Medulla oblongata (tissue), 1 donor: ENCODE results near the gene ZNF597.
"Not testable (repeated sequence)": the region's sequence is repeated elsewhere in the genome, so short reads cannot be mapped to it uniquely, and the experiment has no call there.

ENCODE experiments used
- DNase-seq: peaks from one replicate; pipeline ENCODE4 v3.0.0-alpha.2; 2015; ENCODE audit errors: extremely low spot score

Gene ZNF597

GRCh38 chr16:3475604-3476375 is 32.5 kb upstream of the ZNF597 start:
- DNase-seq, result no peak

GRCh38 chr16:3474870-3475269 is 31.6 kb upstream of the ZNF597 start:
- DNase-seq, result not testable (repeated sequence)

GRCh38 chr16:3474136-3474779 is 31.0 kb upstream of the ZNF597 start:
- DNase-seq, result no peak

DNA sequence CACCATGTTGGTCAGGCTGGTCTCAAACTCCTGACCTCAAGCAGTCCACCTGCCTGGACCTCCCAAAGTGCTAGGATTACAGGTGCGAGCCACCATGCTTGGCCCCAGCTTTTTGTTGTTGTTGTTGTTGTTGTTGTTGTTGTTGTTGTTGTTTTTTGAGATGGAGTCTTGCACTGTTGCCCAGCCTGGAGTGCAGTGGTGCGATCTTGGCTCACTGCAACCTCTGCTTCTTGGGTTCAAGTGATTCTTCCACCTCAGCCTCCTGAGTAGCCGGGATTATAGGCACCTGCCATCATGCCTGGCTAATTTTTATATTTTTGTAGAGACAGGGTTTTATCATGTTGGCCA is 30.3 kb upstream of the ZNF597 start:
- DNase-seq, result not testable (repeated sequence)

GRCh38 chr16:3472878-3473595 is 29.7 kb upstream of the ZNF597 start:
- DNase-seq, result no peak

- no peak for DNase-seq
Measured at GRCh38 chr16:3471518-3472176, 28.3 kb upstream of the ZNF597 start.

DNA sequence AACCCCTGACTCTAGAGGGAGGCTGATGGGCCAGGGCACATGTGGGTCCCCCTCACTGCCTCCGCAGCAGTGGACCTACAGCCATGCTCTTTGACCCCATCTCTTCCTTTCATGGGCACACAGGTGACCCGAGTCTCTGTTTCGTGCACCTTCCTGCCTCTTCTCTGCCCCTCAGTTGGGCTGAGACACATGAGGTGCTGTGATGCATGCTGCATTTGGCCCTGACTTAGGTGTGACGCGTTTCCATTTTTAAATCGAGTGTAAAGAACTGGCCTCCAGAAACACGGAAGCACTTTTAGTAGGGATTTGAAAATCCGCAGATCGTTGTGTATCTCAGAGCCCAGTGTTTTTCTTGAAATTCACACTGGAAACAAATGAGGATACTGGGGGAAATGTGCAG is 27.4 kb upstream of the ZNF597 start:
- no peak for DNase-seq

DNA sequence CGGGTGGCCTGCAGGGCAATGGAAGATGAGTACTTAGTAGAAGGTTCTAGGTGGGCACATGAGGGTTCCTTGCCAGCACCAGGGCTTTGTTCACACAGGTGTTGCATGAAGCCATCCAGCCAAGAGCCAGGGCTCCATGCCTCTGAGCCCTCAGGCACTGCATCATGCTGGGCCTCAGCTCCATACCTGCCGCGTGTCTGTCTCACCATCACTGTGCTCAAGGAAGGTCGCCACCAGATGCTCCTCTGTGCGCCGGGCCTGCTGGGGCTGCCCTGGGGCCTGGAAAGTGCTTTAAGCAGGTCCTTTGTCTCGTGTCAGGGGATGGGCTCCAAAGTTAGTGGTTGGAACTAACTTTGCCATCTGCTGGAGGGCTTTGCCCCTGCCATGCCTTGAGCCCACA is 26.4 kb upstream of the ZNF597 start:
- DNase-seq, result no peak

DNA sequence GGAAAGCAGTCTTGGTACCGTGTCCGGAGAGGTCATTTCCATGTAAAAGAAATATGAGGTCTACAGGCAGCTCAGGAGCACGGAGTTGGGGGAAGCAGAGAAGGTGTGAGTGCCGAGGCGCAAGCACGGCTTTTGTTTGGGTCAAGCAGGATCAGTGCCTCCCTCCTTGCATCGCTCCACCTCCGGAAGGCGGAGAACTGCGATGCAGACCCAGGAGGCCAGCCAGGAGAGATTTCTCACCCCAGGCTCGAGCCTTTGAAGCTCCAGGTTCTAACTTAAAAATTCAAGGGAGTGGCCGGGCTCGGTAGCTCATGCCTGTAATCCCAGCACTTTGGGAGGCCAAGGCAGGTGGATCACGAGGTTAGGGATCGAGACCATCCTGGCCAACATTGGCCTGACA is 25.2 kb upstream of the ZNF597 start:
- no peak for DNase-seq

DNA sequence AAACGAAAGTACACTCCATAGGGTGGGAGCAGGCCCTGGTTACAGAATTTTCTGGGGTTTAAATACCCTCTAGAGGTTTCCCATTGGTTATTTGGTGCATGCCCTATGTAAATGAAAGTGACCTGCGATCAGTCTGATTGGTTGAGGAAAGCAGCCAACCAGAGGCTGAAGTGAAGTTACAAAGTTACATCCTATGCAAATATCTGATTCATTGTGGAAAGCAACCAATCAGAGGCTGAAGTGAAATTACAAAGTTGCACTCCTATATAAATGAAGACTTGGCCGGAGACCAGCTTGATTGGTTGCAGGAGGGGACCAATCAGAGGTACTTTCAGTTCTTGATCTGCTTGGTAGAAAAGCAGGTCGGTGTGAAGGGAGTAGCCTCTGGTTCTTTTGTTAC is 24.6 kb upstream of the ZNF597 start:
- no peak for DNase-seq

GRCh38 chr16:3467182-3467581 is 23.9 kb upstream of the ZNF597 start:
- DNase-seq, result no peak

DNA sequence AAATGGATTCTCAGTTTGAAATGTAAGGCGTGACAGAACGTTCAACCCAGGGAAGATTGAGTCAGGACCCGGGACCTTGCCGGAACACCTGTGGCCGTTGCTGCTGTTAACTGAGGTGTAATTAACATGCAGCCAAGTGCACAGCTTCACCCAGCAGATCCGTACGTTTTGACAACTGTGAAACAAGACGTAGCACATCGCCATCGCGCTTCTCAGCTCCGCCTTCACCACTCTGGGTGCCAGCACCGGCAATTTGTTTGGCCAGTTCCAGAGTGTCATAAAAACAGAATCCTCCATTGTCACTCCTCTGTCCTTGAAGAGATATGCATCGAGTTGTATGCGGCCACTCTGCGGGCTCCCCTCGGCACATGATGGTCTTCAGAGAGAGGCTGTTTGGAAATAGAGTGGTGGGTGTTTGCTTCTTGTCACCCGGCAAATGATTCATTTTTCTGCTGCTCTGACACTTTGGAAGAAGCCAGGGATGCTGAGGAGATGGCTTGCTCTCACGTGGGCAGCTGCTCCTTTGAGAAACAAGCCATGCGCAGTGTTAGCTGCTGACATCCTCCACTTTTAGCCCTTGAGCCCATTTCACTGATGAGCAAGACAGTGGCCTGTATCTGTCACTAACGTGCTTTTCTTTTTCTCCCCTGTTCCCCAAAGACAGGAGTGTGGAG is 22.7 kb upstream of the ZNF597 start:
- DNase-seq, result no peak

DNA sequence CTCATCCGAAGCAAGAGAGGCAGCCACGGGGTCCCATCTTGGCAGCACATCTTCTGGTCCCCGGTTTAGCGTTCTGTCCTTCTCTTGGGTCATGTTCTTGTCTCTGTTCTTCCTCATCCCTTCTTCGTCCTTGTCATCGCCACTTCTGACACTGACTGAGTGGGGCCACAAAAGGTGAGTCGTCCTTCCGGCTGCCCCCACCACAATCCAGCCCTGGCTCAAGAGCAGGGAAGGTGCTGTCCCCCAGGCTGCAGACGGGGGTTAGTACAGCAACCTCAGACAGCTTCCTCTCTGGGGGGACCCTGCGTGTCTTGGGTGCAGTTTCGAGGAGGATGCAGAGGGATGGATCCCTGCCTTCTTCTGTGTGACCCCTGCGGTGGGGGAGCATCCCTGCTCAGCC is 22.0 kb upstream of the ZNF597 start:
- DNase-seq, result no peak

DNA sequence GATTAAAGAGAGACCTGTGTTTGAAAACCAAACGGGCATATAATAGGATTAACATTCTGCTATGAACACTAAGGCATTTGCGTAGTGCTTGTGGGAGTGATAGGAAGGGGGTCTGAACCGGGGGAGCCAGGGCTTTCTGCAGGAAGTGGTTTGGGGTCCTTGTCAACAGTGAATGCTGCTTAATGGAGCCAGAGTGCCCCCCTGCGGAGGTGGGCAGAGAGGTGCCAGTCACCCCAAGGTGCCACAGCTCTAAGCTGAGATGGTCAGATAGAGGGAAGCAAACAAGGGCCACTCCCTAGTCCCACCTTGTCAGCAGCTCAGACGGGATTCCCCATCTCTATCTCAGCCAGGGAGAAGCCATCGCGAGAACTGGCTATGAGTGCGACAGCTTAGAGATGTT is 17.8 kb upstream of the ZNF597 start:
- no peak for DNase-seq

DNA sequence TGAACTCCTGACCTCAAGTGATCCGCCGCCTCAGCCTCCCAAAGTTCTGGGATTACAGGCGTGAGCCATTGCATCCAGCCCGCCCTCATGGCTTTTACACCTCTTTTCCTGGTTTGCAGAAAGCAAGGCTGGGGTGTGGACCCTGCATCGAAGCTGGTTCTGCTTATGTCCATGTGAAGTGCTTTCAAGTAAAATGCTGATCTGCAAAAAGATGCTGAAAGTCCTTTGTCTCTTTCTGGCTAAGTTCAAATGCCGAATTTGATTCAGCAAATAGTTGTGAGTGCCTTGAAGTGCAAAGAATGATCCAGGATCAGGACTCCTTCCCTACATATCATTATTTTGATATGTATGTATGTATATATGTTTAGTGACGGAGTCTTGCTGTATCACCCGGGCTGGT is 17.3 kb upstream of the ZNF597 start:
- no peak for DNase-seq

GRCh38 chr16:3460121-3460520 is 16.8 kb upstream of the ZNF597 start:
- no peak for DNase-seq

- no peak for DNase-seq
Measured at GRCh38 chr16:3459401-3460090, 16.2 kb upstream of the ZNF597 start.

- peak; percentile 32 for DNase-seq
Measured at GRCh38 chr16:3458852-3459361, 15.6 kb upstream of the ZNF597 start.

- DNase-seq, result peak; percentile 32
Measured at GRCh38 chr16:3458278-3458851, 15.1 kb upstream of the ZNF597 start.

- DNase-seq, result peak; percentile 92
Measured at GRCh38 chr16:3457434-3458252, 14.3 kb upstream of the ZNF597 start.
